ES-I3 (cell line): ENCODE data around the gene ZFHX3.

Source experiments
- H3K36me3 ChIP-seq: 2 replicates; pipeline ENCODE4 v1.6.1; 2013; ENCODE audit warnings: mild to moderate bottlenecking, low read length, control low read depth, moderate library complexity; ENCODE audit not compliant: insufficient read depth
- H3K4me1 ChIP-seq: 2 replicates; pipeline ENCODE4 v1.6.1; 2013; ENCODE audit warnings: mild to moderate bottlenecking, control low read depth, low read length; ENCODE audit not compliant: insufficient read depth
- H3K9ac ChIP-seq: 2 replicates; pipeline ENCODE4 v1.6.1; 2013; ENCODE audit warnings: low read depth, mild to moderate bottlenecking, low read length, moderate library complexity
- H3K9me3 ChIP-seq: 2 replicates; pipeline ENCODE4 v1.6.1; 2013; ENCODE audit warnings: mild to moderate bottlenecking, low read length, moderate library complexity; ENCODE audit not compliant: control insufficient read depth, insufficient read depth

Gene ZFHX3

DNA sequence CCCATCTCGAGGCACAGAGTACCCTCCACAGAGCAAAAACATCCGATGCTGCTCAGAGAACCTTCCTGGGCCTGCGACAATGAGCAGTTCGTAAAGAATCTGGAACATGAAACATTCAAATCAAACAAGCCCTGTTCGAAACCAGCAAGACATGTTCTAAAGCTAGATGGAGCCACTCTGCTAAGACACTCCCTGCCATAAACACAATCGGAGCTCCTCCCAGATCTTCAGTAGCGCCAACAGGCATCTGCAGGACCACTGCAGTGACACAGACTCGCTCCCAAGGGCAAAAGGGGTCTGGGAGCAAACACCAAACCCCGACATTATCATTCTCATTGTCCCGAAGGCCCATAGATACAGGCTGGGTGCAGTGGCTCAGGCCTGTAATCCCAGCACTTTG, 108.7 kb downstream of the ZFHX3 start:
- Histone ChIP-seq H3K36me3 (no peaks in the 10 kb centered on the region), H3K9ac (no peak overlapping the region)

DNA sequence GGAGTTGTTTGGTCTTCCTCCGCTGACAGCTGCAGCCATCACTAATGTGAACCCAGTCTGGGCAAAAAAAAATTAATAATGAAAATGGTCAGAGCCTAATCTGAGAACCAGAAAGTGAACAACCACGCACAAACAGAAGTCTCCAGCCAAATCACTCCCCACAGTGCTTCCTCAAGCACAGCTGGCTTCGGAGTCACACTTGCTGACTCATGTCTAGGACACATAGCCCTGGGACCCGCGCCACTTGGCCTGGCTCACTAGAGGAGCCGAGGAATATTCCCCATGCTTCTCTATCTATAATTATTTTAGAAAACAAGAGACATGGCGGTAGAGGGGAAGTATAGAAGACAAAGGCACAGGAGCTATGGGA, 109.1 kb downstream of the ZFHX3 start:
- no peaks in the 10 kb centered on the region for H3K36me3 ChIP-seq

More for the DNA sequence above, 108.7 kb downstream of the ZFHX3 start:
- Histone ChIP-seq H3K4me1 (peaks cover 11% of the 10 kb centered on the region; the same call in 1 of the 2 replicates), H3K9me3 (no peaks in the 10 kb centered on the region)

DNA sequence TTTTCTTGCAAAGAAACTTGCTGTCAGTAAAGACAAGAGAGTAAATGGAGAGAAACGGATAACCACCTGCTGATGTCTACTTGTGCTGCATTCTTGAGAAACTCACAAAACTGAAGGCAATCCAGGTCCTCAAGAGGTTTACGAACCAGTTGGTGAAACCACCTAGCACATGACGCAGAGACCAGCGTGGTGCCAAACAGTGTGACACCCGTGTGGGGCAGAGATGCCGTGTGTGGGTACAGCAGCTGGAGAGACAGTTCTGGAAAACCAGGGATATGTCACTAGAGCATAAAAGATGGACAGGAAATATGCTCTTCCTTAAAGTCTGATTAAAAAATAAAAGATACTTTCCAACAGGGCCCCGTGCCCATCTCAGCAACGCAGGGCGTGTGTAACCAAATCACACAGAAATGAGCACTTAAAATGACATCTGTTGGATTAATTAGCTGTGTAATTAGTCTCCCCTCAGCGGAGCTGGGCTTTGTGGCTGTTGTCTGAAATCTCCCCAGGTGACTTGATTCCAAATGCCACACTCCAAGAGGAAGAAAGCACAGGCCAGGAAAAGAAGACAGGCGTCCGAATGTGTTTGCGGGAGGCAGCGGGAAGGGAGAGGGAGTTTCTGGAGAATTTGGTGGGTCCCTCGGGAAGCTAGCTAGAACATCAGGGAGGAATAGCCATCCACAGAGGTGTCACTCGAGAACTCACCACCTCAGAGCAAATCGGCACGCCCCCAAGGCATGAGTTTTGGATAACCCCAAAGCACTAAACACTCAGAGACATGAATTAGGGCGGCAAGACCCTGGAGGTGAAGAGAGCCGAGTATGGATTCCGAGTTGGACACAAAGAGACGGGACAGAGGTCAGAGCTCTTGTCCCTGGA, 109.8 kb downstream of the ZFHX3 start:
- Histone ChIP-seq H3K4me1 (peaks cover 11% of the 10 kb centered on the region; the same call in 1 of the 2 replicates), H3K36me3 (no peaks in the 10 kb centered on the region), H3K9ac (no peak overlapping the region), H3K9me3 (no peaks in the 10 kb centered on the region)

More for the DNA sequence above, 109.1 kb downstream of the ZFHX3 start:
- H3K9ac ChIP-seq, result no peak overlapping the region
- H3K4me1 ChIP-seq, result peaks cover 11% of the 10 kb centered on the region; the same call in 1 of the 2 replicates
- H3K9me3 ChIP-seq, result no peaks in the 10 kb centered on the region

DNA sequence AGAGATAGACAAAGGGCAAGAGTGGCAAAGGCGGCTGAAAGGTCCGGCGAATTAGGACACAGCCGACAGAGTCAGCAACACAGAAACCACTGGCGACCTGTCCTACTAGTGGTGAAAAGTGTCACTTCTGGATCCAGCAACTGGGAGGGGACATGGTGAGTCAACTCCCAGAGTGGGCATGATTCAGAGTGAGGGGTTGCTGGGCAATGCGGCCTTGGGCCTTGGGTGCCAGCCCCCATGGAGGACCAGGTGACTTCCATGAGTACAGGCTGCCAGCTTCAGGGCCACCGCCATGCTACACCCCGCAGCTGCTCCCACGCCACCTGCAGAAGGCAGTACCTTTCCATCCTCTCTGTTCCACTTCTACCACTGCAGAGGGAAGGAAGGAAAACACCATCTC, 110.6 kb downstream of the ZFHX3 start:
- no peaks in the 10 kb centered on the region for H3K9me3 ChIP-seq
- H3K9ac ChIP-seq, result no peak overlapping the region
- no peaks in the 10 kb centered on the region for H3K36me3 ChIP-seq
- H3K4me1 ChIP-seq, result peaks cover 11% of the 10 kb centered on the region; the same call in 1 of the 2 replicates

DNA sequence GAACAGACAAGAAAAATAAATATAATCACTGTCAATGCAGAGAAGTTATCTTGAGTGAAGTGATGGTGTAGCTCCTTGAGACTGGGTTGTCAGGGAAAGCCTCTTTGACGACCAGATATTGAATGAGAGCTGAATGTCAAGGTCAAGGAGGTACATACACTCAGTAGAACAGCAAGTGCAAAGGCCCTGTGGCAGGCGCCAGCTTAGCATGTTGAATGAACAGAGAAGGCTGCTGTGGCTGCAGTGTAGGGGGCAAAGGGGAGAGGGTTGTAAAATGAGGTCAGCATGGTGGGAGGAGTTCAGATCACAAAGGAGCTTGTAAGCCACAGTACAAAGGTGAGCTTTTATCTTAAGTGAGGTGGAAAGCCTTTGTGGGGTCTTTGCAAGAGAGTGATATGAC, 111.5 kb downstream of the ZFHX3 start:
- Histone ChIP-seq H3K36me3 (no peaks in the 10 kb centered on the region), H3K9me3 (no peaks in the 10 kb centered on the region), H3K4me1 (peaks cover 14% of the 10 kb centered on the region), H3K9ac (no peak overlapping the region)

DNA sequence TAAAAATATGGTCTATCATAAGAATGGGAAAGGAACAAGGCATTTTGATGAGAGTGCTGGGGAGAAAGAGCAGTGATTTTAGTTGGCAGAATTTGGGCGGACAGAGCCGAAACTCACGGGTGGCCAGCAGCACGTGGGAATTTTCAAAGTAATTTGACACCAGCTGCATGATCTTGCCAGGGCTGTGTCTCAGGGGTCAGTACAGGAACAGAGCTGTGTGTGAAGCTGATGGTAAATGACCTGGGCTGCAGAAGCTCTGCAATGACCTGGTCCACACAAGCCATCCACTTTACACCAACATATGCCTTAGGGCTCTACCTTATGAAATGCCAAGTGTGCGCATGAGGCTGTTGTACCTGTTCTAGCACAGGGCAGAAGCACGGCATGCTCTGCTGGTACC, 112.0 kb downstream of the ZFHX3 start:
- H3K4me1 ChIP-seq, result peaks cover 17% of the 10 kb centered on the region
- H3K36me3 ChIP-seq, result no peaks in the 10 kb centered on the region
- H3K9ac ChIP-seq, result no peak overlapping the region
- no peaks in the 10 kb centered on the region for H3K9me3 ChIP-seq

DNA sequence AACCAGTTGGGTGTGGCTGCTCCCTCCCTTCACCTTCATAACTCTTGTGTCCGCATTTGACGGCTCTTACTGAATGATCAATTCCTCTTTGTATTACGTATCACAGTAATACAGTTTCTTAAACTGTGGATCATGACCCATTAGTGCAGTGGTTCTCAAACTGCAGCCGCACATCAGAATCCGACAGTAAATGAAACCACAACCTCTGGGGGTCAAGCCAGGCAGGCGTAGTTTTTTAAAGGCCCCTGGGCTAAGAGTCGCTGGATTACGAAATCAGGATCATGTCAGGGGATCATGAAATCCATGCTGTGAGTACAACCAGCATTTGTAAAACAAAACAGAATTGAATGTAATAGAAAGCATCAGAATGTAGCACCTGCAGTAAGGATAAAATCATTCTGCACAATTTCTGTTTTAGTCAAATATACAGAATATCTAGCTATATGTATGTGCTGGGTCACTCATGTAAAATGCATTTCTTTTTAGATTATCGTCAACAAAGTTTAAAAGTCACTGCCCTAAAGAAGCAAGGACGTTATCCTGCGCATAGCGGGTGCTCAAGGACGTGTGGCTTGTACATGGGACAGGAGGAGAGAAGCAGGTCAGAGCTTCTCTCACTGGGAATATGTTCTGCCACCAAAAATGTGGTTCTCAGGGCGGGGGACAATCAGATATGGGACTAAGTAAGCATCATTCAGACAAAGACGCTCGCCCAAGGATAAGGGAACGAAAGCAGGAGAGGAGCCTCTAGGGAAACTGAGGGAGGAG, 113.1 kb downstream of the ZFHX3 start:
- Histone ChIP-seq H3K36me3 (no peaks in the 10 kb centered on the region), H3K9me3 (no peaks in the 10 kb centered on the region), H3K4me1 (peaks cover 18% of the 10 kb centered on the region), H3K9ac (no peak overlapping the region)

DNA sequence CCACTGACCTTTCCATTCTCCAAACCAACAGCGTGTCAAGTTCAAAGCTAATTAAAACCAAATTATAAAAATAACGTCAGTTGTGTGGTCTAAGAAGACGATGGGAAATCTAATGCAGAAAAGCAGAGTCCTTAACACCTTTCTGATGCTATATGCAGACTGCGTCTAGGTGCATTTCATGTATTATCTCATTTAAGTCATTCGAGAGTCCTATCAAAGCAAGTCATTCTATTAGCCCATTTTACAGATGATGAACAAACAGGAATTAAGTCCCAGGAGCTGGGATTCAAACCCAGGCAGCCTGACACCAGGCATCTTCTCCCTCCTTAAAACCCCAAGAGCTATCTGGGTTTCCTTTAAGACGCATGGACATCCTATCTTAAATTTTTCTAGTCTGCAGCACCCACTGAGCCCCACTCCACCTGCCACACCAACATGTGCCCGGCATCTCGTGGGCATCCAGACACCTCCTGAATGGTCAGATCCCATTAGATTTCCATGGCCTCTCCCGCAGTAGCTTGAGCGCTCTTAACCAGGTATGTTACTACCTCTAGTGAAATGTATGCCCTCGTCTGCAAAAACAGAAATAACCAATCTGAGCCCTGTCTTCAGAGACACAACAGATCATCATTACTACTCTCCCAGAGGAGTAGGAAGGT, 115.1 kb downstream of the ZFHX3 start:
- Histone ChIP-seq H3K9me3 (no peaks in the 10 kb centered on the region), H3K9ac (no peak overlapping the region), H3K36me3 (no peaks in the 10 kb centered on the region), H3K4me1 (peaks cover 18% of the 10 kb centered on the region)

DNA sequence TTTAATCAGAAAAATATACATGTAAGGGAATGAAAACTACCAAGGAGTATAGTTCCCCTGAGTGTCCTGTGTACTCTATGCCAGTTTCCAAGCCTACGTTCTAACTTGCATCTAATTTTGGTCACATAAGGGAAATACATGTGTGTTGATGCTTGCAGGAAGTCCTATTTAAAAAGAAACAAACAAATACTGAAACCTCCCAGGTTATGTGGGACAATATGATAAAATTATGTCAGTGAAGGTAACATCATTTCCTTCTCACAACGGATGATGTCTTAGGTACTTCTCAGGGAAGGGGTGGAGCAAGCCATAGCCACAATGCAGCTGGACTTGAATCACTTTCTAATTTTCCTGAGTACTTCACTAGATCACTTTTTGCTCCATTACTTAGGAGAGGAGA, 115.9 kb downstream of the ZFHX3 start:
- peaks cover 12% of the 10 kb centered on the region for H3K4me1 ChIP-seq
- no peak overlapping the region for H3K9ac ChIP-seq
- no peaks in the 10 kb centered on the region for H3K9me3 ChIP-seq
- no peaks in the 10 kb centered on the region for H3K36me3 ChIP-seq

DNA sequence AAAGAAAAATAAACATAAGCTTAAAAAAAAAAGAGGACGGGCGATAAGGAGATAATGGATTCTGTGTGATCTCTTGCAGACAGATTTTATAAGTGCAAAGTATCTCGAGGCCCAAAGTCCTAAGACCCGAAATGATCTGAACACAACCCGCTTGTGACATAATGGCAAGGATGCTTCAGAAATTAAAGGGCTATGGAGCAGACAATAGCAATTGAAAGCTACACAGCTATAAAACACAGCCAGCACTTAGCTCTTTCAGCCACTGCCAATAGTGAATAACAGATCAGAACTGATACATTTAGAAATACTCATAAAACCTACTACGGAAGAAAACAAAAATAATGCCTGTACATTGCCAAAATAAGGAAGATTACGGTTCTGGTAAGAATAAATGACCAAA, 117.5 kb downstream of the ZFHX3 start:
- no peaks in the 10 kb centered on the region for H3K36me3 ChIP-seq
- H3K4me1 ChIP-seq, result peaks cover 7% of the 10 kb centered on the region
- no peak overlapping the region for H3K9ac ChIP-seq
- no peaks in the 10 kb centered on the region; the same call in 1 of the 2 replicates for H3K9me3 ChIP-seq

DNA sequence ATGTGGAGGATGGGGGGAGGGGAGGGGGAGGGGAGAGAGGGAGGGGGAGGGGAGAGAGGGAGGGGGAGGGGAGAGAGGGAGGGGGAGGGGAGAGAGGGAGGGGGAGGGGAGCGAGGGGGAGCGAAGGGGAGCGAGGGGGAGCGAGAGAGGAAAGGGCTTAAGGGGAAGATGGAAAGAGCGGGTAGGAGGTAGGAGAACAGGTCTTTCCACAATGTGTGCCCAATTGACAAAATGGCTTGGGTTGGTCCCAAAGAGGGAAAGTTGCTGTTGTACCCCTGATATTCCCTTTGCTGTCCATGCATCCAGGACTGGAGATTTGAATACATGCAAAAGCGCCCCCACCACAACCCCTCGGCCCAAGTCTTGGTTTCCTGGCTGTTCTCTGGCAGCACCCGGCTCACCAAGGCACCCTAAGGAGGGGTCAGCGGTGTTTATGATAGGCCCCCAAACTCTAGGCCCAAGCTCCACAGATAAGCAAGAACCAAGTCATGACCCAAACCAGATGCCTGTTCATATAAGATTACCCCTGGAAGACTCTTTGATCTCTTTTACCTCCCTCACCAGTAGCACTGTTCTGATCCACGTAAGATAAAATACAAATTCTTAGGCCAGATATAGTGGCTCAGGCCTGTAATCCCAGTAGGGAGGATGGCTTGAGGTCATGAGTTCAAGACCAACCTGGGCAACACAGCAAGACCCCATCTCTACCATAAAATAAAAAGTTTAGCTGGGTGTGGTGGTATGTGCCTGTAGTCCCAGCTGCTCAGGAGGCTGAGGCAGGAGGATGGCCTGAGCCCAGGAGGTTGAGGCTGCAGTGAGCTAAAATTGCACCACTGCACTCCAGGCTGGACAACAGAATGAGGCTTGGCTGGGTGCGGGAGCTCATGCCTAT, 119.6 kb downstream of the ZFHX3 start:
- H3K9ac ChIP-seq, result no peak overlapping the region
- H3K36me3 ChIP-seq, result no peaks in the 10 kb centered on the region
- no peaks in the 10 kb centered on the region; the same call in 1 of the 2 replicates for H3K9me3 ChIP-seq
- H3K4me1 ChIP-seq, result peaks cover 7% of the 10 kb centered on the region

DNA sequence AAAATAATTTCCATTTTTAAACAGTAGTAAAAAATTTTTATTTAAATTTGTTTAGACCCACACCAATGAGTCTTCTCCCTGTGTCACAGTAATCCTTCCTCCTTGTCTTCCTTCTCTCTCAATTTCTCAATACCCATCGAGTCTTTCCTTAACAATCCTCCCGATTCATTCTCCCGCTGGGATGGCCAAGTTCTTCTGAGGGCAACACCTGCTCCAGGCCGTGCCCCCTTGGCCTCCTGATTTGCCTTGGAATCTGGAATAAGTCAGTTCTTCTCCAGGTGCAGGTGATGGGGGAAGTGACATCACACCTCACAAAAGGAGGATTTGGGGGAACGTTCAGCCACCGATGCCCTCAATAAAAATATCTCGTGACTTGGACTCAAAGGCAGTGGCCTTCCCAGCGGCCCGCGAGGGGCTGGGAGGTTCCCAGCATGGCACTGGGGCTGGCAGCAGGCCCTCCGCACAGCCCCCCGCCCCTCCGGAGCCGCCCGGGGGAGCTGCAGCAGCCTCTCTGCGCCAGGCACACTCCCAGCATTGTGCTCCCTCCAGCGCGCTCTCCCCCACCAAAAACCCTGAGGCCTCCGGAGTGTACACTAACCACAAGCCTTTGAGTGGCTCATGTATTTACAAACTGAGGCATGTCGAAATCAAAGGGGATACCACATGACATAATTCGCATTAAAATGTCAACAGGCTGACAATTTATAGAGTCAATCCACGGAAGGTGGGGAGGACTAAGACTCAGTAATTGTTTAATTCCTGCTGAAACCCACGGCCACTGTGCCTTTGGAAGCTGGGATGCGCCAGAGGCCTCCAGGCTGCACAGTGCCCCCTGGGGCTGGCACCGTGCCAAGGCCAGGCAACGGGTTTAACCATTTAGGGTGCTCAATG, 120.5 kb downstream of the ZFHX3 start:
- H3K9ac ChIP-seq, result no peak overlapping the region
- no peaks in the 10 kb centered on the region; the same call in 1 of the 2 replicates for H3K9me3 ChIP-seq
- H3K4me1 ChIP-seq, result peaks cover 7% of the 10 kb centered on the region
- no peaks in the 10 kb centered on the region for H3K36me3 ChIP-seq
